ENCODE measurements around the gene C2orf42.
"Not testable (repeated sequence)": the region's sequence is repeated elsewhere in the genome, so short reads cannot be mapped to it uniquely, and the experiment has no call there.

The C2orf42 gene

GRCh38 chr2:70104231-70105111, 86.3 kb downstream of the C2orf42 start:
- Histone ChIP-seq H3K27me3 (ENCODE audit: control insufficient read depth, insufficient read depth, low read length, poor library complexity, severe bottlenecking) (no peaks in the 10 kb centered on the region), H3K4me3 (ENCODE audit: insufficient read depth, low read depth, low read length) (no peak overlapping the region), H3K4me1 (ENCODE audit: control insufficient read depth, insufficient read depth, low read length) (peaks cover 16% of the 10 kb centered on the region), H3K27ac (ENCODE audit: insufficient read depth, low read depth, low read length, poor library complexity, severe bottlenecking) (no peak overlapping the region), H3K9me3 (ENCODE audit: control insufficient read depth, low read length) (no peaks in the 10 kb centered on the region), H3K36me3 (ENCODE audit: control insufficient read depth, insufficient read depth, low read length) (no peaks in the 10 kb centered on the region)
- WGBS, 2 experiments, result 68% methylated on average over 11 of the region's 11 CpGs

DNA sequence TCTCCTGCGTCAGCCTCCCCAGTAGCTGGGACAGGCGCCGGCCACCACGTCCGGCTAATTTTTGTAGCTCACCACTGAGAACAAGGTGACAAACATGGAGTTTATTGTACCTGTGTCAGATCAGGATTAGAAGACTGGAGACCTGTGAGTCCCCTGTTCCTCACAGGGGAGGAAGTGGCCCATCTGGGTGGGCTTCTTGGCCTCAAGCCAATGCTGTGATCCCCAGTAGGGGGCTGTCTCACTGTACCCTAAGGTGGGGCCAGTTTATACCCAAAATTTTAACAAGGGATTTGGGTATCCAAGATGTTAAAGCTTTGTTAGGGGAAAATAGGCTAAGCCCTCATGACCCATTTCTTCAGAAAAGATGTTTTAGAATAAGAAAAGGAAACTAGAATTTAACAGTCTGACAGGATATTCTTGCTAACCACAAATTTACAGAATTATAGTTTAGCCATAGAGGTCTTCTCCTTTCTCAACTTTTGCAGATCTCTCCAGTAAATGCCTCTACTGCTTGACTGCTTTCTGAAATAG, 87.2 kb downstream of the C2orf42 start:
- H3K27me3 ChIP-seq (ENCODE audit: control insufficient read depth, insufficient read depth, low read length, poor library complexity, severe bottlenecking), result no peaks in the 10 kb centered on the region
- H3K36me3 ChIP-seq (ENCODE audit: control insufficient read depth, insufficient read depth, low read length), result no peaks in the 10 kb centered on the region
- H3K9me3 ChIP-seq (ENCODE audit: control insufficient read depth, low read length), result no peaks in the 10 kb centered on the region
- peaks cover 13% of the 10 kb centered on the region for H3K4me1 ChIP-seq (ENCODE audit: control insufficient read depth, insufficient read depth, low read length)
- 89 to 90% methylated on average over 5 of the region's 5 CpGs for WGBS, 2 experiments
- H3K4me3 ChIP-seq (ENCODE audit: insufficient read depth, low read depth, low read length), result no peak overlapping the region
- no peak overlapping the region for H3K27ac ChIP-seq (ENCODE audit: insufficient read depth, low read depth, low read length, poor library complexity, severe bottlenecking)

- WGBS, 2 experiments, result 95 to 97% methylated on average over 29 of the region's 29 CpGs
- H3K4me1 ChIP-seq (ENCODE audit: control insufficient read depth, insufficient read depth, low read length); H3K36me3 ChIP-seq (ENCODE audit: control insufficient read depth, insufficient read depth, low read length); H3K27ac ChIP-seq (ENCODE audit: insufficient read depth, low read depth, low read length, poor library complexity, severe bottlenecking); H3K27me3 ChIP-seq (ENCODE audit: control insufficient read depth, insufficient read depth, low read length, poor library complexity, severe bottlenecking); H3K9me3 ChIP-seq (ENCODE audit: control insufficient read depth, low read length); H3K4me3 ChIP-seq (ENCODE audit: insufficient read depth, low read depth, low read length): not testable (repeated sequence)
Observed at GRCh38 chr2:70102323-70102905, 88.4 kb downstream of the C2orf42 start.

- H3K9me3 ChIP-seq (ENCODE audit: control insufficient read depth, low read length), result not testable (repeated sequence)
- WGBS, 2 experiments, result 92 to 95% methylated on average over 11 of the region's 11 CpGs
Observed at GRCh38 chr2:70101686-70102085, 89.1 kb downstream of the C2orf42 start.

GRCh38 chr2:70101174-70101573, 89.6 kb downstream of the C2orf42 start:
- WGBS, 2 experiments, result 95 to 98% methylated on average over 6 of the region's 6 CpGs
- no peak overlapping the region for H3K27ac ChIP-seq (ENCODE audit: insufficient read depth, low read depth, low read length, poor library complexity, severe bottlenecking)
- no peaks in the 10 kb centered on the region for H3K27me3 ChIP-seq (ENCODE audit: control insufficient read depth, insufficient read depth, low read length, poor library complexity, severe bottlenecking)
- peaks cover 6% of the 10 kb centered on the region for H3K4me1 ChIP-seq (ENCODE audit: control insufficient read depth, insufficient read depth, low read length)
- H3K9me3 ChIP-seq (ENCODE audit: control insufficient read depth, low read length), result no peaks in the 10 kb centered on the region
- H3K4me3 ChIP-seq (ENCODE audit: insufficient read depth, low read depth, low read length), result no peak overlapping the region
- H3K36me3 ChIP-seq (ENCODE audit: control insufficient read depth, insufficient read depth, low read length), result no peaks in the 10 kb centered on the region

More at GRCh38 chr2:70101686-70102085, 89.1 kb downstream of the C2orf42 start:
- H3K27me3 ChIP-seq (ENCODE audit: control insufficient read depth, insufficient read depth, low read length, poor library complexity, severe bottlenecking); H3K4me1 ChIP-seq (ENCODE audit: control insufficient read depth, insufficient read depth, low read length); H3K36me3 ChIP-seq (ENCODE audit: control insufficient read depth, insufficient read depth, low read length); H3K4me3 ChIP-seq (ENCODE audit: insufficient read depth, low read depth, low read length); H3K27ac ChIP-seq (ENCODE audit: insufficient read depth, low read depth, low read length, poor library complexity, severe bottlenecking): not testable (repeated sequence)
